Measurements from ENCODE around the gene CGB7.
A peak's percentile ranks its signal among the peaks of the same experiment; 100 is the strongest.

Gene CGB7

DNA sequence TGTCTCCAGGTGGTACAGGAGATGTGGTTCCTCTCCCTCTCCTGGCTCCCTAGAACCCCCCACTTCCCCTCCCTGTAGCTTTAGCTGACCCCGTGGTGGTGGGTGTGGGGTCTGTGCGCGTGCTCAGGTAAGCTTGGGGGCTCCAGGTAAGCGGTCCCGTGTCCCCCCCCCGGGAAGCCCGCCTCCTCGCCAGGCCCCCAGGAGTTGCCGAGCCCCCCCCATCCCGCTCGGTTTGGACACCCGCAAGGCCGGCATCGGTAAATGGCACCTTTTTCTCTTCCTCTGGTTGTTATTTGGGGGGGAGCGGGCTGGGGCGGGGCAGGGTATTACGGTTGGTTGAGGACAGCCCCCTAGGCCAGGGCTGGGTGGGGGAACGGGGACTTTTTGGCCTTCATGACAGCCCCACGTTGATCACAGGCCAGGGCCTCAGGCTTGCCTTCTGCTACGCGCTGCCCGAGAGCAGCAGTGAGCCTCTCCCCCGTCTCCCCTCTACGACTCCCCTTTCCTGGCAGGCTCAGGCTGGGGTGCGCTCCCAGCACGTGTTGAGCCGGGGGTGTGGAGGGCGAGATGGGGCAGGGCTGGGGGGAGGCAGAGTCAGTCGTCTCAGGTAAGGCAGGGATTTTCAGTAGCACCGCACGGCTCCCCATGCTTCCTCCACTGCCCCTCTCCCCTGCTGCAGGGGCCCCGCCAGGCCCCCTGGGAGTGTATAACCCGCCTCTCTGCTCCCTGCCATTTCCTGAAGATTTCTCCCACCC, 46.0 kb upstream of the CGB7 start:
- TF ChIP-seq KLF10 (tag by site-specific recombination; IDR thresholded peaks at IDR 0.05) (no peak), GLIS2 (tag by site-specific recombination; IDR thresholded peaks at IDR 0.05) (0 out of 2 replicates have a peak, but pooled peaks have one; percentile 23), ZNF837 (tag by site-specific recombination; IDR thresholded peaks at IDR 0.05) (no peak), ZNF791 (tag by site-specific recombination; IDR thresholded peaks at IDR 0.05) (no peak)
- TF ChIP-seq, protein P1, sequence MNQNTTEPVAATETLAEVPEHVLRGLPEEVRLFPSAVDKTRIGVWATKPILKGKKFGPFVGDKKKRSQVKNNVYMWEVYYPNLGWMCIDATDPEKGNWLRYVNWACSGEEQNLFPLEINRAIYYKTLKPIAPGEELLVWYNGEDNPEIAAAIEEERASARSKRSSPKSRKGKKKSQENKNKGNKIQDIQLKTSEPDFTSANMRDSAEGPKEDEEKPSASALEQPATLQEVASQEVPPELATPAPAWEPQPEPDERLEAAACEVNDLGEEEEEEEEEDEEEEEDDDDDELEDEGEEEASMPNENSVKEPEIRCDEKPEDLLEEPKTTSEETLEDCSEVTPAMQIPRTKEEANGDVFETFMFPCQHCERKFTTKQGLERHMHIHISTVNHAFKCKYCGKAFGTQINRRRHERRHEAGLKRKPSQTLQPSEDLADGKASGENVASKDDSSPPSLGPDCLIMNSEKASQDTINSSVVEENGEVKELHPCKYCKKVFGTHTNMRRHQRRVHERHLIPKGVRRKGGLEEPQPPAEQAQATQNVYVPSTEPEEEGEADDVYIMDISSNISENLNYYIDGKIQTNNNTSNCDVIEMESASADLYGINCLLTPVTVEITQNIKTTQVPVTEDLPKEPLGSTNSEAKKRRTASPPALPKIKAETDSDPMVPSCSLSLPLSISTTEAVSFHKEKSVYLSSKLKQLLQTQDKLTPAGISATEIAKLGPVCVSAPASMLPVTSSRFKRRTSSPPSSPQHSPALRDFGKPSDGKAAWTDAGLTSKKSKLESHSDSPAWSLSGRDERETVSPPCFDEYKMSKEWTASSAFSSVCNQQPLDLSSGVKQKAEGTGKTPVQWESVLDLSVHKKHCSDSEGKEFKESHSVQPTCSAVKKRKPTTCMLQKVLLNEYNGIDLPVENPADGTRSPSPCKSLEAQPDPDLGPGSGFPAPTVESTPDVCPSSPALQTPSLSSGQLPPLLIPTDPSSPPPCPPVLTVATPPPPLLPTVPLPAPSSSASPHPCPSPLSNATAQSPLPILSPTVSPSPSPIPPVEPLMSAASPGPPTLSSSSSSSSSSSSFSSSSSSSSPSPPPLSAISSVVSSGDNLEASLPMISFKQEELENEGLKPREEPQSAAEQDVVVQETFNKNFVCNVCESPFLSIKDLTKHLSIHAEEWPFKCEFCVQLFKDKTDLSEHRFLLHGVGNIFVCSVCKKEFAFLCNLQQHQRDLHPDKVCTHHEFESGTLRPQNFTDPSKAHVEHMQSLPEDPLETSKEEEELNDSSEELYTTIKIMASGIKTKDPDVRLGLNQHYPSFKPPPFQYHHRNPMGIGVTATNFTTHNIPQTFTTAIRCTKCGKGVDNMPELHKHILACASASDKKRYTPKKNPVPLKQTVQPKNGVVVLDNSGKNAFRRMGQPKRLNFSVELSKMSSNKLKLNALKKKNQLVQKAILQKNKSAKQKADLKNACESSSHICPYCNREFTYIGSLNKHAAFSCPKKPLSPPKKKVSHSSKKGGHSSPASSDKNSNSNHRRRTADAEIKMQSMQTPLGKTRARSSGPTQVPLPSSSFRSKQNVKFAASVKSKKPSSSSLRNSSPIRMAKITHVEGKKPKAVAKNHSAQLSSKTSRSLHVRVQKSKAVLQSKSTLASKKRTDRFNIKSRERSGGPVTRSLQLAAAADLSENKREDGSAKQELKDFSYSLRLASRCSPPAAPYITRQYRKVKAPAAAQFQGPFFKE (tag by site-specific recombination; IDR thresholded peaks at IDR 0.05; ENCODE audit: borderline replicate concordance): no peak
- ChIA-PET CTCF (interaction anchor here (0.6 to 1.9 kb wide), 3 partner anchors 11 to 95 kb away, joined by 3 to 5 read pairs (median 3); no protein-coding TSS in a partner anchor), POLR2A (interaction anchor here (0.6 kb wide), 1 partner anchor 766 kb away, joined by 5 read pairs; no protein-coding TSS in a partner anchor)
- Histone ChIP-seq H3K9me3 (ENCODE audit: control insufficient read depth, insufficient read depth, low read depth, low read length) (no peaks in the 10 kb centered on the region), H3K27ac (ENCODE audit: extremely low read depth, low read depth, low read length) (0 out of 2 replicates have a peak overlapping the region, but pooled peaks have one; percentile 9), H3K4me3 (ENCODE audit: low read depth, low read length) (no peak overlapping the region), H3K36me3 (ENCODE audit: control insufficient read depth in 2 of 2, insufficient read depth in 1 of 2, low read length in 2 of 2) (peaks cover 82 to 94% of the 10 kb centered on the region in 2 experiments), H3K4me1 (ENCODE audit: control insufficient read depth, insufficient read depth, low read length) (no peaks in the 10 kb centered on the region)

- no peak overlapping the region for H3K27ac ChIP-seq (ENCODE audit: extremely low read depth, low read depth, low read length)
- peaks cover 75 to 94% of the 10 kb centered on the region in 2 experiments for H3K36me3 ChIP-seq (ENCODE audit: control insufficient read depth in 2 of 2, insufficient read depth in 1 of 2, low read length in 2 of 2)
Observed at GRCh38 chr19:49102303-49102702, 44.8 kb upstream of the CGB7 start.

More at GRCh38 chr19:49102303-49102702, 44.8 kb upstream of the CGB7 start:
- H3K4me3 ChIP-seq (ENCODE audit: low read depth, low read length): no peak overlapping the region
- TF ChIP-seq ZNF558 (tag by site-specific recombination; IDR thresholded peaks at IDR 0.05) (no peak), OSR2 (tag by site-specific recombination; IDR thresholded peaks at IDR 0.05) (no peak), ZNF571 (tag by site-specific recombination; IDR thresholded peaks at IDR 0.05) (no peak), ZNF423 (tag by site-specific recombination; IDR thresholded peaks at IDR 0.05) (no peak), ZNF138 (tag by site-specific recombination; IDR thresholded peaks at IDR 0.05; ENCODE audit: borderline replicate concordance) (no peak), PRDM1 (tag by site-specific recombination; IDR thresholded peaks at IDR 0.05) (no peak), GFI1B (tag by site-specific recombination; IDR thresholded peaks at IDR 0.05) (no peak)
- TF ChIP-seq, protein P2, sequence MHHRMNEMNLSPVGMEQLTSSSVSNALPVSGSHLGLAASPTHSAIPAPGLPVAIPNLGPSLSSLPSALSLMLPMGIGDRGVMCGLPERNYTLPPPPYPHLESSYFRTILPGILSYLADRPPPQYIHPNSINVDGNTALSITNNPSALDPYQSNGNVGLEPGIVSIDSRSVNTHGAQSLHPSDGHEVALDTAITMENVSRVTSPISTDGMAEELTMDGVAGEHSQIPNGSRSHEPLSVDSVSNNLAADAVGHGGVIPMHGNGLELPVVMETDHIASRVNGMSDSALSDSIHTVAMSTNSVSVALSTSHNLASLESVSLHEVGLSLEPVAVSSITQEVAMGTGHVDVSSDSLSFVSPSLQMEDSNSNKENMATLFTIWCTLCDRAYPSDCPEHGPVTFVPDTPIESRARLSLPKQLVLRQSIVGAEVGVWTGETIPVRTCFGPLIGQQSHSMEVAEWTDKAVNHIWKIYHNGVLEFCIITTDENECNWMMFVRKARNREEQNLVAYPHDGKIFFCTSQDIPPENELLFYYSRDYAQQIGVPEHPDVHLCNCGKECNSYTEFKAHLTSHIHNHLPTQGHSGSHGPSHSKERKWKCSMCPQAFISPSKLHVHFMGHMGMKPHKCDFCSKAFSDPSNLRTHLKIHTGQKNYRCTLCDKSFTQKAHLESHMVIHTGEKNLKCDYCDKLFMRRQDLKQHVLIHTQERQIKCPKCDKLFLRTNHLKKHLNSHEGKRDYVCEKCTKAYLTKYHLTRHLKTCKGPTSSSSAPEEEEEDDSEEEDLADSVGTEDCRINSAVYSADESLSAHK (tag by site-specific recombination; IDR thresholded peaks at IDR 0.05): no peak
- TF ChIP-seq, protein P3, sequence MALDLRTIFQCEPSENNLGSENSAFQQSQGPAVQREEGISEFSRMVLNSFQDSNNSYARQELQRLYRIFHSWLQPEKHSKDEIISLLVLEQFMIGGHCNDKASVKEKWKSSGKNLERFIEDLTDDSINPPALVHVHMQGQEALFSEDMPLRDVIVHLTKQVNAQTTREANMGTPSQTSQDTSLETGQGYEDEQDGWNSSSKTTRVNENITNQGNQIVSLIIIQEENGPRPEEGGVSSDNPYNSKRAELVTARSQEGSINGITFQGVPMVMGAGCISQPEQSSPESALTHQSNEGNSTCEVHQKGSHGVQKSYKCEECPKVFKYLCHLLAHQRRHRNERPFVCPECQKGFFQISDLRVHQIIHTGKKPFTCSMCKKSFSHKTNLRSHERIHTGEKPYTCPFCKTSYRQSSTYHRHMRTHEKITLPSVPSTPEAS (tag by site-specific recombination; IDR thresholded peaks at IDR 0.05): no peak
- no peaks in the 10 kb centered on the region for H3K9me3 ChIP-seq (ENCODE audit: control insufficient read depth, insufficient read depth, low read depth, low read length)
- H3K4me1 ChIP-seq (ENCODE audit: control insufficient read depth, insufficient read depth, low read length): peaks cover 3% of the 10 kb centered on the region
- ChIA-PET CTCF (interaction anchor here (0.5 to 1.9 kb wide), 4 partner anchors 97 to 126 kb away, joined by 3 to 5 read pairs (median 4); no protein-coding TSS in a partner anchor), POLR2A (interaction anchor here (0.6 kb wide), 1 partner anchor 126 kb away, joined by 4 read pairs; no protein-coding TSS in a partner anchor)

Data from HEK293 (cell line).